Retinal pigment epithelial cell (primary cell): Measurements from ENCODE around the gene MEA1.

Experiments
- DNase-seq: peaks from one replicate; pipeline ENCODE4 v3.0.0-alpha.2; 2010; ENCODE audit warnings: low read depth
- H3K4me3 ChIP-seq: 2 replicates; pipeline ENCODE4 v1.5.1; 2011; ENCODE audit warnings: mild to moderate bottlenecking, low read length, control low read depth, moderate library complexity
- TF ChIP-seq, protein P1 (sequence below): conservative IDR thresholded peaks from 2 replicates; pipeline ENCODE4 v1.5.1; 2011; ENCODE audit warnings: low read depth, low read length, control low read depth, inconsistent platforms

Gene MEA1

GRCh38 chr6:43029120-43029519 is 15.4 kb upstream of the MEA1 start:
- H3K4me3 ChIP-seq, result no peak overlapping the region

DNA sequence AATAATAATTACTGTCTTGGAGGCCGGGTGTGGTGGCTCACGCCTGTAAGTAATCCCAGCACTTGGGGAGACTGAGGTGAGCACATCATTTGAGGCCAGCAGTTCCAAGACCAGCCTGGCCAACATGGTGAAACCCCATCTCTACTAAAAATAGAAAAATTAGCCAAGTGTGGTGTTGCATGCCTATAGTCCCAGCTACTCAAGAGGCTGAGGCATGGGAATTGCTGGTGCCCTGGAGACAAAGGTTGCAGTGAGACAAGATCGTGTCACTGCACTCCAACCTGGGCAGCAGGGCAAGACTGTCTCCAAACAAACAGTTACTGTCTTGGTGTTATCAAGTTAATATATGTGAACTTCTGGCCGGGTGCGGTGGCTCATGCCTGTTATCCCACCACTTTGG is 12.6 kb upstream of the MEA1 start:
- H3K4me3 ChIP-seq, result no peak overlapping the region
- TF ChIP-seq, protein P1, sequence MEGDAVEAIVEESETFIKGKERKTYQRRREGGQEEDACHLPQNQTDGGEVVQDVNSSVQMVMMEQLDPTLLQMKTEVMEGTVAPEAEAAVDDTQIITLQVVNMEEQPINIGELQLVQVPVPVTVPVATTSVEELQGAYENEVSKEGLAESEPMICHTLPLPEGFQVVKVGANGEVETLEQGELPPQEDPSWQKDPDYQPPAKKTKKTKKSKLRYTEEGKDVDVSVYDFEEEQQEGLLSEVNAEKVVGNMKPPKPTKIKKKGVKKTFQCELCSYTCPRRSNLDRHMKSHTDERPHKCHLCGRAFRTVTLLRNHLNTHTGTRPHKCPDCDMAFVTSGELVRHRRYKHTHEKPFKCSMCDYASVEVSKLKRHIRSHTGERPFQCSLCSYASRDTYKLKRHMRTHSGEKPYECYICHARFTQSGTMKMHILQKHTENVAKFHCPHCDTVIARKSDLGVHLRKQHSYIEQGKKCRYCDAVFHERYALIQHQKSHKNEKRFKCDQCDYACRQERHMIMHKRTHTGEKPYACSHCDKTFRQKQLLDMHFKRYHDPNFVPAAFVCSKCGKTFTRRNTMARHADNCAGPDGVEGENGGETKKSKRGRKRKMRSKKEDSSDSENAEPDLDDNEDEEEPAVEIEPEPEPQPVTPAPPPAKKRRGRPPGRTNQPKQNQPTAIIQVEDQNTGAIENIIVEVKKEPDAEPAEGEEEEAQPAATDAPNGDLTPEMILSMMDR, result no peak
- DNase-seq, result no peak

More at GRCh38 chr6:43029120-43029519, 15.4 kb upstream of the MEA1 start:
- TF ChIP-seq, protein P1, result no peak
- no peak for DNase-seq

DNA sequence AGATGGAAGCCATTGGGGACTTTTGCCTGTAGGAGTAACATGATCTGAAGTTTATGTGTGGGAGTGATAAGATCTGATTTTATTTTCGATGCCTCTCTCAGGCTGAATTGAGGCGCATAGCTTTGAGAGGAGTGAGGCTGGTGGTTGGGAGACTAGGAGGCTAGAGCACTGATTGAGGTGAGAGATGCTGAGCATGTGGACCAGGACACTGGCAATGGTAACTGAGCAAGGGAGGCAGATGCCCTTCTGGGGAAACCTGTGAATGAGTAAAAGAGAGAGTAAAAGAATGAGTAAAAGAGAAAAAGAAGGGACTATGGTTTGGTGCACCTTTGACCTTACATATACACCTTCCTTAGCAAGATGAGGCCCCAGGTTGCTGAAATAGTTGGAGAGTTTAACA is 10.7 kb upstream of the MEA1 start:
- no peak for DNase-seq
- no peak overlapping the region for H3K4me3 ChIP-seq
- TF ChIP-seq, protein P1, result no peak

GRCh38 chr6:43021270-43022047 is 7.7 kb upstream of the MEA1 start, which contains the start of gene RRP36:
TSS of gene RRP36 (plus strand) at chr6:43021623. CDS start at chr6:43021655, 32 bp downstream.
- H3K4me3 ChIP-seq, result peak within 1 kb of the TSS; percentile 75
- DNase-seq, result no peak
- TF ChIP-seq, protein P1, result no peak

- H3K4me3 ChIP-seq, result peak overlapping the region; percentile 75
- TF ChIP-seq, protein P1, result no peak
- no peak for DNase-seq
These were observed 7.1 kb upstream of the MEA1 start for GRCh38 chr6:43020847-43021246.

- no peak overlapping the region for H3K4me3 ChIP-seq
- no peak for DNase-seq
- TF ChIP-seq, protein P1, result no peak
These were observed 6.4 kb upstream of the MEA1 start for GRCh38 chr6:43020052-43020705.
